K562 (cell line): ENCODE data around the gene GAMT. TPM values are rescaled to one million over a fixed set of nuclear protein-coding genes. Genes with fewer than 3 reads are reported as not detected.

Experiments used
- ELF1 ChIP-seq: fragments of 200-800 bp; sonication (Bioruptor generic); IDR thresholded peaks from 2 replicates; pipeline ENCODE4 v1.6.1; 2016; ENCODE audit warnings: missing genetic modification characterization, missing compliant biosample characterization
- ETV5 ChIP-seq: sonication (generic); formaldehyde crosslinking; IDR thresholded peaks from 2 replicates; pipeline ENCODE4 v1.4.0; 2020; ENCODE audit warnings: low read depth, mild to moderate bottlenecking, missing genetic modification reagents
- GTF2A2 ChIP-seq: IDR thresholded peaks from 2 replicates; pipeline ENCODE4 v1.6.1; 2016; ENCODE audit warnings: mild to moderate bottlenecking, missing genetic modification characterization, missing compliant biosample characterization
- GTF2E2 ChIP-seq: fragments of 200-800 bp; sonication (Bioruptor generic); IDR thresholded peaks from 2 replicates; pipeline ENCODE4 v1.6.1; 2016; ENCODE audit warnings: missing genetic modification characterization, missing compliant biosample characterization
- HDAC8 ChIP-seq: fragments of 450-650 bp; IDR thresholded peaks from 2 replicates; pipeline ENCODE4 v1.6.1; 2016; ENCODE audit warnings: mild to moderate bottlenecking, missing genetic modification characterization, moderate library complexity, missing compliant biosample characterization
- HDGF ChIP-seq: fragments of 450-650 bp; IDR thresholded peaks from 2 replicates; pipeline ENCODE4 v1.6.1; 2016
- KHSRP ChIP-seq: fragments of 450-650 bp; IDR thresholded peaks from 2 replicates; pipeline ENCODE4 v1.6.1; 2017
- MYBL2 ChIP-seq, 2 experiments: fragments of 450-650 bp in 1 of 2; sonication (generic) in 1 of 2; formaldehyde crosslinking in 1 of 2; IDR thresholded peaks; 2 replicates each; pipeline versions ENCODE4 v1.6.1 to v1.8.1; 2017 to 2022; ENCODE audit warnings: borderline replicate concordance in 1 of 2, inconsistent platforms in 1 of 2, low read depth in 1 of 2, mild to moderate bottlenecking in 1 of 2, missing genetic modification reagents in 1 of 2, moderate library complexity in 1 of 2
- NRF1 ChIP-seq, 2 experiments: fragments of 450-650 bp; IDR thresholded peaks in 1 of 2; conservative IDR thresholded peaks in 1 of 2; 2 replicates each; pipeline ENCODE4 v1.6.1; 2014; ENCODE audit warnings: mild to moderate bottlenecking in 2 of 2
- POLR2AphosphoS5 ChIP-seq: IDR thresholded peaks from 2 replicates; pipeline ENCODE4 v1.6.1; 2011; ENCODE audit warnings: mild to moderate bottlenecking, low read depth, low read length, moderate library complexity; ENCODE audit not compliant: control insufficient read depth, insufficient read depth
- PYGO2 ChIP-seq: fragments of 450-650 bp; IDR thresholded peaks from 2 replicates; pipeline ENCODE4 v1.6.1; 2016; ENCODE audit warnings: mild to moderate bottlenecking, missing genetic modification characterization, moderate library complexity, missing compliant biosample characterization
- SMAD4 ChIP-seq: fragments of 250-450 bp; sonication (Bioruptor Pico); conservative IDR thresholded peaks from 2 replicates; pipeline ENCODE4 v1.8.0; 2021; ENCODE audit warnings: inconsistent platforms, mild to moderate bottlenecking, moderate library complexity
- ZNF584 ChIP-seq: fragments of 200-800 bp; sonication (Bioruptor generic); IDR thresholded peaks from 2 replicates; pipeline ENCODE4 v1.6.1; 2016; ENCODE audit warnings: low read depth, mild to moderate bottlenecking, missing genetic modification characterization, missing compliant biosample characterization
- ZNF586 ChIP-seq: fragments of 450-650 bp; formaldehyde crosslinking; conservative IDR thresholded peaks from 2 replicates; pipeline ENCODE4 v1.4.0; 2020; ENCODE audit warnings: mild to moderate bottlenecking, moderate library complexity
- ZNF780A ChIP-seq: fragments of 250-450 bp; sonication (Bioruptor Pico); IDR thresholded peaks from 2 replicates; pipeline ENCODE4 v1.5.0; 2021; ENCODE audit warnings: mild to moderate bottlenecking
- polyA plus RNA-seq, 8 experiments: library from polyadenylated mRNA; depleted of rRNA in 4 of 8; stranded (reverse) in 5 of 8; unstranded in 3 of 8; fragments of >200 nt; fragmentation: Nextera tagmentation in 2 of 8; fragmentation: Illumina TruSeq in 1 of 8; extraction: Ambion mirVana in 2 of 8; extraction: Trizol in 1 of 8; gene quantifications; 2 replicates each; pipeline versions ENCODE4 v1.2.1 to v1.2.3, GENCODE V29; 2011 to 2014; ENCODE audit warnings: inconsistent platforms in 1 of 8, missing spikeins in 1 of 8
- total RNA-seq, 7 experiments: library from RNA; depleted of rRNA in 6 of 7; stranded (reverse); fragments of >200 nt in 6 of 7; fragmentation: Illumina TruSeq in 2 of 7; extraction: Trizol in 2 of 7; gene quantifications; 2 replicates each; pipeline versions ENCODE4 v1.2.1 to v1.2.3, GENCODE V29; 2011 to 2021; ENCODE audit warnings: low replicate concordance in 1 of 7
- TF ChIP-seq, protein P1 (sequence below): sonication (generic); formaldehyde crosslinking; IDR thresholded peaks from 2 replicates; pipeline ENCODE4 v1.8.0; 2023; ENCODE audit warnings: missing genetic modification reagents, mild to moderate bottlenecking, borderline replicate concordance
- TF ChIP-seq, protein P2 (sequence below): fragments of 450-650 bp; IDR thresholded peaks from 2 replicates; pipeline ENCODE4 v1.7.0; 2016; ENCODE audit warnings: borderline replicate concordance
- TF ChIP-seq, protein P3 (sequence below): sonication (generic); formaldehyde crosslinking; IDR thresholded peaks from 2 replicates; pipeline ENCODE4 v1.8.1; 2023; ENCODE audit warnings: mild to moderate bottlenecking, missing genetic modification reagents

The GAMT gene
- total and polyA plus RNA-seq, 9 of the 15 experiments (the other 6 are each of a cell fraction or from before 2014, with no cell fraction given) = 1.3 to 35.3 (median 27.2) TPM

DNA sequence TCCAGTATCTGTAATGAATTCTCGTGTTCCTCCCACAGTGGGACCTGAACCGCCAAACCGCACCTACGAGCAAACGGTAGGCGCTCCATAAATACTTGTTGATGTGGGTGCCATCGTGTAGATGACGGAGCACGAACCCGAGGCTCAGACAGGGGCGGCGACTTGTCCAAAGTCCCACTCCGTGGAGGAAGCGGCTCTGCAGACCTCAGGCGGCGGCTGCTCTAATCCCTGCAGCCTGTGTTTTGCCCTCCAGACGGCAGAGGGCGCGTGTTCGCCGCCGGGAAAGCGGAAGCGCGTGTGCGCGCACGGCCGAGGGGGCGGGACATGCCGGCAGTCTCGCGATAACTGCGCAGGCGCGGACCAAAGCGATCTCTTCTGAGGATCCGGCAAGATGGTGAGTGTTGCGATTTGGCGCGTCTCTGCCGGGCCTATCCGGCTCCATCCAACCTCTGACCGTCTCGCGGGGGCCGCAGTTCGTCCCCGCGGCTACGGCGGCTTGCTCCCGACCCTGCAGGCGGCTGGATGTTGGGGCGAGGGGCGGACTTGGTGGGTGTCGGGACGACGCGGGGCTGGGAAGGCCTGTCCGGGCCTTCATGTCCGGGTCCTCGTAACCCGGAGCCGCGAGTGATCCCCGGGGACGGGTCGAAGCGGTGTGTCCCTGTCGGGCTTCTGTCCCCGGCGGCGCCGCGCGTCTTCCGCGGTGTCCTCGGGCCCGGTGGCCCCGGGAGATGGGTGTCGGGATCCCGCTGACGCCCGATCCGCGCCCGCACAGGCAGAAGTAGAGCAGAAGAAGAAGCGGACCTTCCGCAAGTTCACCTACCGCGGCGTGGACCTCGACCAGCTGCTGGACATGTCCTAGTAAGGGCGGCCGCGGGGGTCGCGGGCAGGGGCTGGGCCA lies 36.9 kb upstream of the GAMT start, which contains the start of gene RPS15 (continued):
- TF ChIP-seq, protein P1, sequence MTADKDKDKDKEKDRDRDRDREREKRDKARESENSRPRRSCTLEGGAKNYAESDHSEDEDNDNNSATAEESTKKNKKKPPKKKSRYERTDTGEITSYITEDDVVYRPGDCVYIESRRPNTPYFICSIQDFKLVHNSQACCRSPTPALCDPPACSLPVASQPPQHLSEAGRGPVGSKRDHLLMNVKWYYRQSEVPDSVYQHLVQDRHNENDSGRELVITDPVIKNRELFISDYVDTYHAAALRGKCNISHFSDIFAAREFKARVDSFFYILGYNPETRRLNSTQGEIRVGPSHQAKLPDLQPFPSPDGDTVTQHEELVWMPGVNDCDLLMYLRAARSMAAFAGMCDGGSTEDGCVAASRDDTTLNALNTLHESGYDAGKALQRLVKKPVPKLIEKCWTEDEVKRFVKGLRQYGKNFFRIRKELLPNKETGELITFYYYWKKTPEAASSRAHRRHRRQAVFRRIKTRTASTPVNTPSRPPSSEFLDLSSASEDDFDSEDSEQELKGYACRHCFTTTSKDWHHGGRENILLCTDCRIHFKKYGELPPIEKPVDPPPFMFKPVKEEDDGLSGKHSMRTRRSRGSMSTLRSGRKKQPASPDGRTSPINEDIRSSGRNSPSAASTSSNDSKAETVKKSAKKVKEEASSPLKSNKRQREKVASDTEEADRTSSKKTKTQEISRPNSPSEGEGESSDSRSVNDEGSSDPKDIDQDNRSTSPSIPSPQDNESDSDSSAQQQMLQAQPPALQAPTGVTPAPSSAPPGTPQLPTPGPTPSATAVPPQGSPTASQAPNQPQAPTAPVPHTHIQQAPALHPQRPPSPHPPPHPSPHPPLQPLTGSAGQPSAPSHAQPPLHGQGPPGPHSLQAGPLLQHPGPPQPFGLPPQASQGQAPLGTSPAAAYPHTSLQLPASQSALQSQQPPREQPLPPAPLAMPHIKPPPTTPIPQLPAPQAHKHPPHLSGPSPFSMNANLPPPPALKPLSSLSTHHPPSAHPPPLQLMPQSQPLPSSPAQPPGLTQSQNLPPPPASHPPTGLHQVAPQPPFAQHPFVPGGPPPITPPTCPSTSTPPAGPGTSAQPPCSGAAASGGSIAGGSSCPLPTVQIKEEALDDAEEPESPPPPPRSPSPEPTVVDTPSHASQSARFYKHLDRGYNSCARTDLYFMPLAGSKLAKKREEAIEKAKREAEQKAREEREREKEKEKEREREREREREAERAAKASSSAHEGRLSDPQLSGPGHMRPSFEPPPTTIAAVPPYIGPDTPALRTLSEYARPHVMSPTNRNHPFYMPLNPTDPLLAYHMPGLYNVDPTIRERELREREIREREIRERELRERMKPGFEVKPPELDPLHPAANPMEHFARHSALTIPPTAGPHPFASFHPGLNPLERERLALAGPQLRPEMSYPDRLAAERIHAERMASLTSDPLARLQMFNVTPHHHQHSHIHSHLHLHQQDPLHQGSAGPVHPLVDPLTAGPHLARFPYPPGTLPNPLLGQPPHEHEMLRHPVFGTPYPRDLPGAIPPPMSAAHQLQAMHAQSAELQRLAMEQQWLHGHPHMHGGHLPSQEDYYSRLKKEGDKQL (CRISPR knock-in tag) = no peak
- TF ChIP-seq GTF2A2 (0 out of 2 replicates have a peak, but pooled peaks have one; percentile 75), ZNF584 (CRISPR knock-in tag) (no peak), ZNF586 (no peak), PYGO2 (tag) (no peak), HDAC8 (tag) (no peak), GTF2E2 (tag) (peak; percentile 94; the same call in 1 of the 2 replicates), MYBL2 (IDR thresholded peaks at IDR 0.05; ENCODE audit: low read depth) (no peak), MYBL2 (CRISPR knock-in tag; IDR thresholded peaks at IDR 0.05; ENCODE audit: borderline replicate concordance) (no peak), KHSRP (no peak), POLR2AphosphoS5 (peak; percentile 96), ELF1 (tag) (peak; percentile 94), NRF1 (conservative IDR thresholded peaks at IDR 0.05 in 1 of 2, IDR thresholded peaks at IDR 0.05 in 1 of 2) (peak; percentile 88 to 91), ETV5 (CRISPR knock-in tag) (peak; percentile 85), HDGF (no peak), ZNF780A (CRISPR knock-in tag) (no peak), SMAD4 (CRISPR knock-in tag) (peak; percentile 61)
- TF ChIP-seq, protein P2, sequence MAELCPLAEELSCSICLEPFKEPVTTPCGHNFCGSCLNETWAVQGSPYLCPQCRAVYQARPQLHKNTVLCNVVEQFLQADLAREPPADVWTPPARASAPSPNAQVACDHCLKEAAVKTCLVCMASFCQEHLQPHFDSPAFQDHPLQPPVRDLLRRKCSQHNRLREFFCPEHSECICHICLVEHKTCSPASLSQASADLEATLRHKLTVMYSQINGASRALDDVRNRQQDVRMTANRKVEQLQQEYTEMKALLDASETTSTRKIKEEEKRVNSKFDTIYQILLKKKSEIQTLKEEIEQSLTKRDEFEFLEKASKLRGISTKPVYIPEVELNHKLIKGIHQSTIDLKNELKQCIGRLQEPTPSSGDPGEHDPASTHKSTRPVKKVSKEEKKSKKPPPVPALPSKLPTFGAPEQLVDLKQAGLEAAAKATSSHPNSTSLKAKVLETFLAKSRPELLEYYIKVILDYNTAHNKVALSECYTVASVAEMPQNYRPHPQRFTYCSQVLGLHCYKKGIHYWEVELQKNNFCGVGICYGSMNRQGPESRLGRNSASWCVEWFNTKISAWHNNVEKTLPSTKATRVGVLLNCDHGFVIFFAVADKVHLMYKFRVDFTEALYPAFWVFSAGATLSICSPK = no peak
- TF ChIP-seq, protein P3, sequence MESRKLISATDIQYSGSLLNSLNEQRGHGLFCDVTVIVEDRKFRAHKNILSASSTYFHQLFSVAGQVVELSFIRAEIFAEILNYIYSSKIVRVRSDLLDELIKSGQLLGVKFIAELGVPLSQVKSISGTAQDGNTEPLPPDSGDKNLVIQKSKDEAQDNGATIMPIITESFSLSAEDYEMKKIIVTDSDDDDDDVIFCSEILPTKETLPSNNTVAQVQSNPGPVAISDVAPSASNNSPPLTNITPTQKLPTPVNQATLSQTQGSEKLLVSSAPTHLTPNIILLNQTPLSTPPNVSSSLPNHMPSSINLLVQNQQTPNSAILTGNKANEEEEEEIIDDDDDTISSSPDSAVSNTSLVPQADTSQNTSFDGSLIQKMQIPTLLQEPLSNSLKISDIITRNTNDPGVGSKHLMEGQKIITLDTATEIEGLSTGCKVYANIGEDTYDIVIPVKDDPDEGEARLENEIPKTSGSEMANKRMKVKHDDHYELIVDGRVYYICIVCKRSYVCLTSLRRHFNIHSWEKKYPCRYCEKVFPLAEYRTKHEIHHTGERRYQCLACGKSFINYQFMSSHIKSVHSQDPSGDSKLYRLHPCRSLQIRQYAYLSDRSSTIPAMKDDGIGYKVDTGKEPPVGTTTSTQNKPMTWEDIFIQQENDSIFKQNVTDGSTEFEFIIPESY = peak; percentile 87
